ENCODE measurements around the gene C11orf87.

C11orf87 gene

GRCh38 chr11:109454857-109455256 lies 32.9 kb downstream of the C11orf87 start:
- no peak for DNase-seq

Data from NCI-H524 treated with DMSO at 0.1 percent for 48 hours (cell line).